HEK293T (cell line): ENCODE measurements around the gene MACROD2.

Experiments used
- ARNT ChIP-seq: fragments of 450-650 bp; IDR thresholded peaks from 2 replicates; pipeline ENCODE4 v1.6.1; 2017; ENCODE audit warnings: mild to moderate bottlenecking
- BHLHE40 ChIP-seq: fragments of 450-650 bp; IDR thresholded peaks from 2 replicates; pipeline ENCODE4 v1.6.1; 2016; ENCODE audit warnings: mild to moderate bottlenecking, moderate library complexity, borderline replicate concordance
- CTBP1 ChIP-seq: fragments of 450-650 bp; IDR thresholded peaks from 2 replicates; pipeline ENCODE4 v1.6.1; 2016; ENCODE audit warnings: borderline replicate concordance
- FOXA1 ChIP-seq: fragments of 450-650 bp; IDR thresholded peaks from 2 replicates; pipeline ENCODE4 v1.6.1; 2016; ENCODE audit warnings: mild to moderate bottlenecking
- FOXK2 ChIP-seq: fragments of 450-650 bp; IDR thresholded peaks from 2 replicates; pipeline ENCODE4 v1.6.1; 2016; ENCODE audit warnings: mild to moderate bottlenecking
- FOXM1 ChIP-seq: fragments of 450-650 bp; IDR thresholded peaks from 2 replicates; pipeline ENCODE4 v1.6.1; 2017; ENCODE audit warnings: mild to moderate bottlenecking, borderline replicate concordance
- LEF1 ChIP-seq: fragments of 450-650 bp; IDR thresholded peaks from 2 replicates; pipeline ENCODE4 v1.6.1; 2017; ENCODE audit warnings: mild to moderate bottlenecking, borderline replicate concordance
- NFRKB ChIP-seq: fragments of 450-650 bp; IDR thresholded peaks from 2 replicates; pipeline ENCODE4 v1.6.1; 2016; ENCODE audit warnings: mild to moderate bottlenecking, moderate library complexity
- SP1 ChIP-seq: fragments of 450-650 bp; IDR thresholded peaks from 2 replicates; pipeline ENCODE4 v1.6.1; 2017
- SUZ12 ChIP-seq: fragments of 450-650 bp; IDR thresholded peaks from 2 replicates; pipeline ENCODE4 v1.6.1; 2016; ENCODE audit warnings: mild to moderate bottlenecking
- TARDBP ChIP-seq: fragments of 450-650 bp; IDR thresholded peaks from 2 replicates; pipeline ENCODE4 v1.6.1; 2016
- ZNF384 ChIP-seq: fragments of 450-650 bp; IDR thresholded peaks from 2 replicates; pipeline ENCODE4 v1.6.1; 2016

DNA sequence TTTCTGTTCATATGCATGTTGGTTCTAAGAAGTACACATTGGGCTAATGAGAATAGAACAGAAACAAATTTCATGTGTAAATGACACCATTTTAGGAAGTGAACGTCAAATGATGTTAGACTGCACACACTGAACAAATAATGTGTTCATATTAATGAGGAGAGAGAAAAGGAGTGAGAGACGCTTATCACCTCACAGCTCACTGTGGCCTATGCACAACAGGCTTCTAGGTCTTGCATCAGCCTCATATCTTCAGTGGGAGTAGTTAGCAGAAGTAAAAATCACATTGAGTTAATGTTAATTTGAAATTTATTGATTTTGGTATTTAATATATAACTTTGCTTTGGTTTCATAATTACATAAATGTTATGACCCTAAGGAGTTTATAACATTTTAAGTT is 454.9 kb downstream of the MACROD2 start:
- TF ChIP-seq SUZ12, result no peak
- no peak for TF ChIP-seq BHLHE40
- TF ChIP-seq LEF1, result no peak
- TF ChIP-seq ARNT, result no peak
- TF ChIP-seq ZNF384, result no peak
- no peak for TF ChIP-seq SP1
- no peak for TF ChIP-seq FOXM1
- no peak for TF ChIP-seq FOXA1
- no peak for TF ChIP-seq FOXK2
- TF ChIP-seq CTBP1, result no peak
- TF ChIP-seq NFRKB, result no peak
- no peak for TF ChIP-seq TARDBP
